Neural progenitor cell (in vitro differentiated cells): Measurements from ENCODE around the gene ATIC.

Experiments
- CTCF ChIP-seq: fragments of 200-600 bp; sonication (generic); IDR thresholded peaks from 2 replicates; pipeline ENCODE4 v1.5.1; 2017; ENCODE audit warnings: antibody characterized with exemption, mild to moderate bottlenecking
- EZH2 ChIP-seq: fragments of 200-600 bp; sonication (generic); IDR thresholded peaks from 2 replicates; pipeline ENCODE4 v1.6.1; 2017; ENCODE audit warnings: antibody characterized with exemption, mild to moderate bottlenecking, moderate library complexity
- EZH2phosphoT487 ChIP-seq: fragments of 200-600 bp; sonication (generic); IDR thresholded peaks from 2 replicates; pipeline ENCODE4 v1.6.1; 2017; ENCODE audit warnings: antibody characterized with exemption

- TF ChIP-seq EZH2, result no peak
- TF ChIP-seq CTCF, result no peak
- TF ChIP-seq EZH2phosphoT487, result no peak
Observed at GRCh38 chr2:215397632-215398341, 85.9 kb downstream of the ATIC start.
